Body of pancreas (tissue), 4 donors: ENCODE measurements around the gene ATXN7L1. TPM values are rescaled to one million over a fixed set of nuclear protein-coding genes. Genes with fewer than 3 reads are reported as not detected.

Experiments used
- ATAC-seq: fragments of 150-250 bp; one replicate; pipeline ENCODE4 v1.9.1; 2016
- DNase-seq, 4 donors: peaks; one replicate each; pipeline ENCODE4 v3.0.0-alpha.2; 2019
- H3K27ac ChIP-seq, 4 donors: fragments of 200-600 bp; sonication (generic); 1 replicate in 3 of 4; 2 replicates in 1 of 4; pipeline versions ENCODE4 v1.5.1 to v1.6.1; 2016 to 2019; ENCODE audit warnings: mild to moderate bottlenecking in 1 of 4, mixed read lengths in 1 of 4, moderate library complexity in 1 of 4
- H3K27me3 ChIP-seq, 2 donors: fragments of 200-600 bp; sonication (generic); one replicate each; pipeline ENCODE4 v1.6.0; 2016; ENCODE audit warnings: mild to moderate bottlenecking in 1 of 2
- H3K36me3 ChIP-seq, 2 donors: fragments of 200-600 bp; sonication (generic); replicated peaks in 1 of 2; 2 replicates each; pipeline ENCODE4 v1.5.1; 2016; ENCODE audit warnings: low read depth in 2 of 2; ENCODE audit not compliant: insufficient read depth in 1 of 2
- H3K4me1 ChIP-seq: fragments of 200-600 bp; sonication (generic); one replicate; pipeline ENCODE4 v1.6.0; 2016
- H3K4me3 ChIP-seq, 2 donors: fragments of 200-600 bp; sonication (generic); 1 replicate in 1 of 2; 2 replicates in 1 of 2; pipeline ENCODE4 v1.5.1; 2016 to 2019
- H3K9me3 ChIP-seq, 3 donors: fragments of 200-600 bp; sonication (generic); 1 replicate in 2 of 3; 2 replicates in 1 of 3; pipeline ENCODE4 v1.5.1; 2016
- POLR2A ChIP-seq, 3 donors: fragments of 450-650 bp; IDR thresholded peaks; one replicate each; pipeline ENCODE4 v1.6.1; 2016; ENCODE audit warnings: antibody characterized with exemption in 3 of 3, mild to moderate bottlenecking in 2 of 3
- WGBS, 2 donors: methylation state at CpG; one replicate each; pipeline ENCODE4 v1.1.5; 2017; 5-methylcytosine and 5-hydroxymethylcytosine counted together
- intact Hi-C: fragments of 100-400 bp; cut with DNase I; formaldehyde crosslinking; loops from one replicate; pipeline ENCODE4 v1.15.1; 2023
- total RNA-seq, 2 donors: library from RNA; depleted of rRNA; stranded (reverse); fragments of >200 nt; gene quantifications; one replicate each; pipeline ENCODE4 v1.1.0, GENCODE V29; 2016
- TF ChIP-seq, protein P1 (sequence below), 7 experiments: fragments of 450-650 bp in 4 of 7; fragments of 200-600 bp in 3 of 7; sonication (generic) in 3 of 7; IDR thresholded peaks; one replicate each; pipeline ENCODE4 v1.5.1; 2016 to 2019; ENCODE audit warnings: antibody characterized with exemption in 7 of 7

The ATXN7L1 gene
- total RNA-seq, 2 donors from 2014 or later, result 6.6 to 8.0 TPM

DNA sequence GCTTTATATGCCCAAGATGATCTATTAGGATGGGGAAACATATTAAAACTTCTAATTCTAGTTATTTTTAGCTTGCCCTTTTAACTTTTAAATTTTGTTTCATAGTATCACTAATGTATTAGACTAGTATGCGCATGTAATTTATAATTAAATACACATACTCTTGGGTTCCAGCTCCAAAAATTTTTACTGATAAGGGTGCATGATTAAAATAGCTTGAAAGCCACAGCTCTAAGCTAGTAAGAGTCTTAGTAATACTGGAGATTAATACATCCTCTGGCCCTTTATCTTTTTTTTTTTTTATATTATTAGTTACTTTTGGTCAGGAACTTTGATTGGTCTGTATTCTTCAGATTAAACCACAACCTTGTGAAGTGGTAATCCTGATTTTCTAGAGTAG is 53.6 kb downstream of the ATXN7L1 start:
- Histone ChIP-seq H3K9me3 (no peaks in the 10 kb centered on the region), H3K4me3 (no peak overlapping the region), H3K4me1 (no peaks in the 10 kb centered on the region), H3K27ac (no peak overlapping the region), H3K36me3 (no peaks in the 10 kb centered on the region), H3K27me3 (no peaks in the 10 kb centered on the region)
- no peak for TF ChIP-seq POLR2A (IDR thresholded peaks at IDR 0.05)
- TF ChIP-seq, protein P1, sequence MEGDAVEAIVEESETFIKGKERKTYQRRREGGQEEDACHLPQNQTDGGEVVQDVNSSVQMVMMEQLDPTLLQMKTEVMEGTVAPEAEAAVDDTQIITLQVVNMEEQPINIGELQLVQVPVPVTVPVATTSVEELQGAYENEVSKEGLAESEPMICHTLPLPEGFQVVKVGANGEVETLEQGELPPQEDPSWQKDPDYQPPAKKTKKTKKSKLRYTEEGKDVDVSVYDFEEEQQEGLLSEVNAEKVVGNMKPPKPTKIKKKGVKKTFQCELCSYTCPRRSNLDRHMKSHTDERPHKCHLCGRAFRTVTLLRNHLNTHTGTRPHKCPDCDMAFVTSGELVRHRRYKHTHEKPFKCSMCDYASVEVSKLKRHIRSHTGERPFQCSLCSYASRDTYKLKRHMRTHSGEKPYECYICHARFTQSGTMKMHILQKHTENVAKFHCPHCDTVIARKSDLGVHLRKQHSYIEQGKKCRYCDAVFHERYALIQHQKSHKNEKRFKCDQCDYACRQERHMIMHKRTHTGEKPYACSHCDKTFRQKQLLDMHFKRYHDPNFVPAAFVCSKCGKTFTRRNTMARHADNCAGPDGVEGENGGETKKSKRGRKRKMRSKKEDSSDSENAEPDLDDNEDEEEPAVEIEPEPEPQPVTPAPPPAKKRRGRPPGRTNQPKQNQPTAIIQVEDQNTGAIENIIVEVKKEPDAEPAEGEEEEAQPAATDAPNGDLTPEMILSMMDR (IDR thresholded peaks at IDR 0.05), result no peak
- WGBS, 2 donors, result 85 to 92% methylated on average over 1 of the region's 1 CpG
- ATAC-seq (no peak), DNase-seq (no peak)
- intact Hi-C loops, result no loop called here

DNA sequence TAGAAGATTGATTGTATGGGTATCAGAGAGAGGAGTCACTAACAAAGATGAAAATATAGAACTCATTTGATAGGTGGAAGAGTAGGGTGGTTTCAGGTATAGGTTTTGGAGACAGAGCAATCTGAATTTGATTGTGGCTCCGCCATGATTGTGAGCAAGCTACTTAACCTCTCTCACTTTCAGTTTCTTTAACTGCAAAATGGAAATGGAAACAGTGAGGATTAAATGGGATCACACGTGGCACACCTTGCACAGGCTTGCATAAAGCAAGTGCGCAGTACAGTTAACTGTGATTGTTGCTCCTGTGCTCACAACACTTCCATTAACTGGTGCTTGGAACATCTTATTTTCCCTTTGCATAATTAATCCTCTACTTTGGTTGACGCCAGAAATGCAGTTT is 54.9 kb downstream of the ATXN7L1 start:
- intact Hi-C loops, result no loop called here
- H3K36me3 ChIP-seq, result no peaks in the 10 kb centered on the region
- H3K27me3 ChIP-seq, result no peaks in the 10 kb centered on the region
- TF ChIP-seq, protein P1 (IDR thresholded peaks at IDR 0.05), result no peak
- TF ChIP-seq POLR2A (IDR thresholded peaks at IDR 0.05), result no peak
- DNase-seq (no peak), ATAC-seq (no peak)
- no peak overlapping the region for H3K4me3 ChIP-seq
- H3K27ac ChIP-seq, result no peak overlapping the region
- 92 to 96% methylated on average over 4 of the region's 4 CpGs for WGBS, 2 donors
- no peaks in the 10 kb centered on the region for H3K9me3 ChIP-seq
- H3K4me1 ChIP-seq, result no peaks in the 10 kb centered on the region

DNA sequence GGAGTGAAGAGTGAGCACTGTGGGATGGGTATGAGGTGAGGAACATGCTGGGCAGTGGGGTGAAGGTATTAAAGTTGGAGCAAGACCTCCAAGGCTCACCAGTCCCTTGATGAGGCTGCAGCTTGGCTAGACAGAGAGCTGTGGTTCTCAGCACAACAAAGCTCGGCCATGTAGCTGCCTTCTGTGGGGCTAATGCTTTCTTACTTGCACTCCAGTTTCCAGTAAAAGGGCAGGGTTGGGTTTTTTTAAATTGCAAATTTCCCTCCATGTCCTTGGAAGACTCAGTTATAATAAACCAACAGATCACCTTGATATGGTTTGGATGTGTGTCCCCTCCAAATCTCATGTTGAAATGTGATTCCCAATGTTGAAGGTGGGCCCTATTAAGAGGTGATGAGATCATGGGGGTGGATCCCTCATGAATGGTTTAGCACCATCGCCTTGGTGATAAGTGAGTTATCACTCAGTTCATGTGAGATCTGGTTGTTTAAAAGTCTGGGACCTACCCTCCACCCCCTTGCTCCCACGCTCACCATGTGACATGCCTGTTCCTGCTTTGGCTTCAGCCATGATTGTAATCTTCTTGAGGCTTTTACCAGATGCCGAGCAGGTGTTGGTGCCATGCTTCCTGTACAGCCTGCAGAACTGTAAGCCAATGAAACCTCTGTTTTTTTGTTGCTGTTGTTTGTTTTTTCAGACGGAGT is 55.9 kb downstream of the ATXN7L1 start:
- no peak for DNase-seq
- Histone ChIP-seq H3K36me3 (no peaks in the 10 kb centered on the region), H3K27ac (no peak overlapping the region), H3K4me1 (no peaks in the 10 kb centered on the region), H3K9me3 (no peaks in the 10 kb centered on the region), H3K27me3 (no peaks in the 10 kb centered on the region), H3K4me3 (no peak overlapping the region)
- no peak for ATAC-seq
- TF ChIP-seq, protein P1 (IDR thresholded peaks at IDR 0.05), result no peak
- TF ChIP-seq POLR2A (IDR thresholded peaks at IDR 0.05), result no peak
- intact Hi-C loops, result no loop called here
- 85 to 92% methylated on average over 5 of the region's 5 CpGs for WGBS, 2 donors

DNA sequence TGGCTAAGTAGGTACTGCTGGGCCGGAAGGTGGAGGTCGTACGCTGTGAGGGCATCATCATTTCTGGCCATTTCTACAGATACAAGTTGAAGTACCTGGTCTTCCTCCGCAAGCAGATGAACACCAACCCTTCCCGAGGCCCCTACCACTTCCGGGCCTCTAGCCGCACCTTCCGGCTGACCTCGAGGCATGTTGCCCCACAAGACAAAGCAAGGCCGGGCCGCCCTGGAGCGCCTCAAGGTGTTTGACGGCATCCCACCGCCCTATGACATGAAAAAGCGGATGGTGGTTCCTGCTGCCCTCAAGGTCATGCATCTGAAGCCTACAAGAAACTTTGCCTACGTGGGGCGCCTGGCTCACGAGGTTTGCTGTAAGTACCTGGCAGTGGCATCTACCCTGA is 56.8 kb downstream of the ATXN7L1 start:
- WGBS, 2 donors, result 93 to 95% methylated on average over 18 of the region's 18 CpGs
- Histone ChIP-seq H3K36me3 (no peaks in the 10 kb centered on the region), H3K9me3 (no peaks in the 10 kb centered on the region), H3K4me3 (no peak overlapping the region), H3K27ac (no peak overlapping the region), H3K4me1 (no peaks in the 10 kb centered on the region), H3K27me3 (no peaks in the 10 kb centered on the region)
- ATAC-seq, result no peak
- TF ChIP-seq, protein P1 (IDR thresholded peaks at IDR 0.05), result no peak
- TF ChIP-seq POLR2A (IDR thresholded peaks at IDR 0.05), result no peak
- DNase-seq, result no peak
- intact Hi-C loops, result no loop called here
